Skeletal muscle tissue (tissue), 4 donors: ENCODE data around the gene KRT36. TPM values are rescaled to one million over a fixed set of nuclear protein-coding genes. Genes with fewer than 3 reads are reported as not detected.

Experiments used
- H3K27ac ChIP-seq: one replicate; pipeline ENCODE4 v1.7.0; 2013; ENCODE audit warnings: mild to moderate bottlenecking, low read depth, low read length, inconsistent platforms
- H3K27me3 ChIP-seq, 3 donors: one replicate each; pipeline ENCODE4 v1.7.0; 2013; ENCODE audit warnings: low read length in 3 of 3; ENCODE audit not compliant: control insufficient read depth in 3 of 3, insufficient read depth in 3 of 3
- H3K36me3 ChIP-seq, 3 donors: one replicate each; pipeline ENCODE4 v1.7.0; 2013; ENCODE audit warnings: low read length in 3 of 3; ENCODE audit not compliant: control insufficient read depth in 3 of 3, insufficient read depth in 3 of 3
- H3K4me1 ChIP-seq, 3 donors: one replicate each; pipeline ENCODE4 v1.7.0; 2013; ENCODE audit warnings: low read length in 3 of 3, mild to moderate bottlenecking in 3 of 3; ENCODE audit not compliant: control insufficient read depth in 3 of 3, insufficient read depth in 3 of 3
- H3K4me3 ChIP-seq, 3 donors: one replicate each; pipeline ENCODE4 v1.7.0; 2013; ENCODE audit warnings: low read length in 3 of 3
- H3K9ac ChIP-seq, 3 donors: one replicate each; pipeline ENCODE4 v1.7.0; 2013; ENCODE audit warnings: low read length in 3 of 3, mild to moderate bottlenecking in 3 of 3, moderate library complexity in 2 of 3, low read depth in 1 of 3
- H3K9me3 ChIP-seq, 3 donors: one replicate each; pipeline ENCODE4 v1.7.0; 2013; ENCODE audit warnings: low read length in 3 of 3; ENCODE audit not compliant: control insufficient read depth in 3 of 3
- total RNA-seq: library from RNA; depleted of rRNA; stranded (reverse); fragments of >200 nt; gene quantifications from one replicate; pipeline ENCODE4 v1.2.3, GENCODE V29; 2014
- donor health status: Osteomylitis.

KRT36 gene
- total RNA-seq, 1 donor from 2014 or later, result not detected

DNA sequence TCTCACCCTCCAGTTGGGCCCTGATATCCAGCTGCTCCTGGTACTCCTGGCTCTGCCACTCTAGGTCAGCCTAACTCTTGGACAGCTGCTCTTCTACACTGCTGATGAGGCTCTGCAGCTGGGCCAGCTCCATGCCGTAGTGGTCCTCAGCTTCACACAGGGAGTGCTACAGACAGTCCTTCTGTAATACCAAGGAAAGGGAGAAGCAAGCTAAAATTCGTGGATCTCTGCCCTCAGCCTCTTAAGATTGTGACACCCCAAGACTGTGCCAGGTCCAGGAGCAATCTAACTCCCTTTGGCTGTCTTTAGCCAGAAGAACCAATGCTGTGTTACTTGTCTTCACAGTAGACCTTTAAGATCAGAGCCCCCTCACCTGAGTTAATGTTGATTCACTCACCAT lies 41.2 kb downstream of the KRT36 start:
- Histone ChIP-seq H3K27me3 (peaks cover 0 to 16% (median 12%) of the 10 kb centered on the region in 3 donors), H3K9ac (no peak overlapping the region), H3K9me3 (no peaks in the 10 kb centered on the region), H3K4me3 (no peak overlapping the region), H3K36me3 (no peaks in the 10 kb centered on the region), H3K27ac (no peak overlapping the region), H3K4me1 (no peaks in the 10 kb centered on the region)

DNA sequence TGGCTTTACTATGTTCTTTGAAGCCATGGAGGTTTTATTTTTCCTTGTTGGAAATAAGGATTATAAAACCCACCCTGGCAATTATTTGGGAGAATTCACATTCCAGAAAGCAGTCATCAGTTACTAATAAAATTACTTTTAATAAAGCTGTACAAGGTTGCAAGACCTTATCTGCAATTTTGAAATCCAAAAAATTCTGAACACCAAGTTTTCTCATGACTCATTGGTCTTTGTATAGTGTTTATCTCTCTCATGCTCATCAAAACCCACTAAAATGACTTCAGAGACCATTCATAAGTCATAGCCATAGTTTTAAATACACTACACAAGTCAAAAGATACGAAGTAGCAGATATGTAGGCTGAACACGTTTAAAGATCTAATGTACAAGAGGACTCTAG lies 42.9 kb downstream of the KRT36 start:
- Histone ChIP-seq H3K4me1 (no peaks in the 10 kb centered on the region), H3K4me3 (no peak overlapping the region), H3K36me3 (no peaks in the 10 kb centered on the region), H3K27me3 (peaks cover 0 to 16% (median 10%) of the 10 kb centered on the region in 3 donors), H3K27ac (no peak overlapping the region), H3K9ac (no peak overlapping the region), H3K9me3 (no peaks in the 10 kb centered on the region)

DNA sequence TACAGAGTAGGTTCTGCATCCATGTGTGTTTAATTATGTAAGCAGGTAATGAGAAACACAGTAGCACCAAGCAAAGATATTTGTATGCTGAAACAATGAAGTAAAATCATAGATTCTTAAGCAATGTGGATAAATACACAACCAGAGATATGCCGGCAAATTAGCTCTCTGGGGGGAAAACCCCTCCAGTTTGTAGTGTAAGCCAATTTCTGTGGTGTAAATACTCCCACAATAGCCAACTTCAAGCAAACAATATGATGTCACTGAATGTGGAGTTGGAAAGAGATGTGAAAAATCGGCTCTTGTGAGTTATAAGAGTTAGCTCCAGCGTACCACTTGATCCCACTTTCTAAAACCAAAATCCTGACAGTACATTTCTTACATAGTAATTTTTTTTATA lies 45.1 kb downstream of the KRT36 start:
- Histone ChIP-seq H3K36me3 (no peaks in the 10 kb centered on the region), H3K4me1 (no peaks in the 10 kb centered on the region), H3K27me3 (peaks cover 3 to 24% (median 10%) of the 10 kb centered on the region in 3 donors), H3K4me3 (no peak overlapping the region), H3K9ac (no peak overlapping the region), H3K27ac (no peak overlapping the region), H3K9me3 (no peaks in the 10 kb centered on the region)

DNA sequence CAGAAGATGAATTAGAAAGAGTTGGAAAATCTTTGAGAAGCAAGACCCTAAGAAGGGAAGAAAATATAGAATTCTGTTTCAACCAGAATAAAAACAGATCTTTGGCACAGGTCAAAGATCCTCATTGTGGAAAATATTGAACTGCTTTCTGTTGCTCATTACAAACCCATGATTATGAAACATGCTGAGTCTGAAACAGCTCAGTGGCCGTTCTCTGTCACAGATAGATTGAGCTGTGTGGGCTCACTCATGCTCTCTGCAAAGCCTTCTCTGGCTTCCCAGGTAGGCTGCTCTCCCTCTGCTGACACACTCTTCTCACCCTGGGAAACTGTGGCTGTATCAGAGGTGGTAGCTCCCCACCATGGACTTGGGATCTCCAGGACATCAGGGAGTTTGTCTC lies 45.5 kb downstream of the KRT36 start:
- H3K4me3 ChIP-seq, result no peak overlapping the region
- H3K36me3 ChIP-seq, result no peaks in the 10 kb centered on the region
- peaks cover 3 to 24% (median 10%) of the 10 kb centered on the region in 3 donors for H3K27me3 ChIP-seq
- H3K9me3 ChIP-seq, result no peaks in the 10 kb centered on the region
- no peaks in the 10 kb centered on the region for H3K4me1 ChIP-seq
- H3K27ac ChIP-seq, result no peak overlapping the region
- H3K9ac ChIP-seq, result no peak overlapping the region

DNA sequence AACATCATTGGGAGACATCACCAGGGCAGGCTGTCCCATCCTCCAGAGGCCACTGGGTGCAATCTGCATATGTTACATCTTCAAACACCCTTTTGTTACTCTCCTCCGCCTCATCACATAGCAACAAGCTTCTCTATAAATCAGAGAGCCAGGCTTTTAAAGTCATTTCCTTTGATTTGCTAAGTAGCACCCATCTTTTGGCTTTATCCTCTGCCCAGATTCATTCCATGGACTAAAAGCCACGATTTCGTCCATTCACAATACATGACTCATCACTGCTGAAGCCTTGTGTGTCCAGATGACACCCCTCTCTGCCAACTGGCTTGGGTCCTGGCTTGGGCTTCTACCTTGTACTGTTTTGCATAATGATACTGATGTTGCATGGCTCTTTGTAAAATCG lies 47.0 kb downstream of the KRT36 start:
- Histone ChIP-seq H3K36me3 (no peaks in the 10 kb centered on the region), H3K27ac (no peak overlapping the region), H3K9me3 (no peaks in the 10 kb centered on the region), H3K4me3 (no peak overlapping the region), H3K4me1 (no peaks in the 10 kb centered on the region), H3K9ac (no peak overlapping the region), H3K27me3 (peaks cover 3 to 13% (median 5%) of the 10 kb centered on the region in 3 donors)

DNA sequence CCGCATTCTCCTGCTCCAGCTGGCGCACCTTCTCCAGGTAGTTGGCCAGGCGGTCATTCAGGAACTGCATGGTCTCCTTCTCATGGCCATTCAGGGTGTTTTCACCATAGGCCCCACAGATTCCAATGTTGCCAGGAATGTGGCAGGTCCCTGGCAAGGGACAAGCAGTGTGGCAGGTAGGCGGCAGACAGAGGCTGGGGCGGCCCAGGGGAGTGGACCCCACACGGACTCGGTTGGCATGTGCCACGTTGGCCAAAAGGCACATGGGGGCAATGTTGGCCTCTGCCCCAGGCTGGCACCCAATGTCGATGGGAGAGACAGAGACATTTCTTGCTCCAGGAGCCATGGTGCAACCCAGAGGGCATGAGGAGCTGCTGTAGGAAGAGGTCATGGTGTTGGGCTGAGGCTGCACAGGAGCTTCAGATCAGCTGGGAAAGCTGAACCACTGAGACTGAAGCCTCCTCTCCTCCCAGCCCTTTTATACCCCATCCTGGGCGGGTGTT lies 49.1 kb downstream of the KRT36 start, which contains the start of gene KRT38:
Gene KRT38 (minus strand): TSS at position 453 of the 503 bp plus-strand sequence. CDS start 62 bp downstream, at position 391.
- Histone ChIP-seq H3K27ac (no peak within 1 kb of the TSS), H3K9me3 (no peaks in the 10 kb centered on the region), H3K27me3 (peaks cover 3 to 11% (median 3%) of the 10 kb centered on the region in 3 donors), H3K4me3 (no peak within 1 kb of the TSS), H3K4me1 (no peaks in the 10 kb centered on the region), H3K36me3 (no peaks in the 10 kb centered on the region), H3K9ac (no peak within 1 kb of the TSS)

DNA sequence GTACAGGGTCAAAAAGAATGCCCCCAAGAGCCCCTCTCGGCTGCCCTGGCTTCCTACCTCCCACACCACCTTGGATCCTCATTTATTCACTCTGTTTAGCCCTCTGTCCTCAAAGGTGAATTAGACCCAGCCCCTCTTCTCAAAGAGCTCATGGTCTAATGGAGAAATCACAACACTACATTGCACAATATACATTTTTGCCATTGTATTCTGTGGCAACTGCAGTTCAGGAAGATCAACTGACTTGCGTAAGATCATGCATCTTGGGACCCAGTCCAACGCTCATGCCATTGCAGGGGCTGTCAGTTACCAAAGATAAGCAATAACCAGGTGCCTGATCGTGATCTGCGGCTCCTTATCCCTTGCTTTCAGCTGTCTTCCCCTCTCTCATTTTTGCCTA lies 50.3 kb downstream of the KRT36 start:
- no peak overlapping the region for H3K27ac ChIP-seq
- H3K4me1 ChIP-seq, result no peaks in the 10 kb centered on the region
- H3K27me3 ChIP-seq, result peaks cover 3 to 11% (median 3%) of the 10 kb centered on the region in 3 donors
- H3K9me3 ChIP-seq, result no peaks in the 10 kb centered on the region
- no peak overlapping the region for H3K4me3 ChIP-seq
- H3K9ac ChIP-seq, result no peak overlapping the region
- H3K36me3 ChIP-seq, result no peaks in the 10 kb centered on the region

DNA sequence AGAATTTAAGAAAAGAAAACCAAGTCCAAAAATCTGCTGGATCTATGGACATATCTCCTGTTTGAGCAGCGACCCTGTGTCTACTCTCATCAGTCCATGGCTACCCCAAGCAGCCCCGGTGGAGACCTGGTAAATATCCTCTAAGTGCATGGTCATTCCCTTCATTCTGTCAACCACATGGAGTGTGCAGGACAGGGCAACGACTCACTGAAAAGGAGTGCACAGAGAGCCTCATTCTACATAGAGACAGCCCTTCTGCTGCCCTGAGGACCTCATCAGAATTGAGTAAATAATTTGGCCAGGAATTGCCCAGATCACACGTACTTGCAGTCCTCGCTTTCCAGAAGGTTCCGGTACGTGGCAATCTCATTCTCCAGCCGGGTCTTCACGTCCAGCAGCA lies 51.9 kb downstream of the KRT36 start:
- Histone ChIP-seq H3K4me3 (no peak overlapping the region), H3K36me3 (no peaks in the 10 kb centered on the region), H3K27me3 (peaks cover 0 to 11% (median 3%) of the 10 kb centered on the region in 3 donors), H3K4me1 (no peaks in the 10 kb centered on the region), H3K9me3 (no peaks in the 10 kb centered on the region), H3K27ac (no peak overlapping the region), H3K9ac (no peak overlapping the region)

DNA sequence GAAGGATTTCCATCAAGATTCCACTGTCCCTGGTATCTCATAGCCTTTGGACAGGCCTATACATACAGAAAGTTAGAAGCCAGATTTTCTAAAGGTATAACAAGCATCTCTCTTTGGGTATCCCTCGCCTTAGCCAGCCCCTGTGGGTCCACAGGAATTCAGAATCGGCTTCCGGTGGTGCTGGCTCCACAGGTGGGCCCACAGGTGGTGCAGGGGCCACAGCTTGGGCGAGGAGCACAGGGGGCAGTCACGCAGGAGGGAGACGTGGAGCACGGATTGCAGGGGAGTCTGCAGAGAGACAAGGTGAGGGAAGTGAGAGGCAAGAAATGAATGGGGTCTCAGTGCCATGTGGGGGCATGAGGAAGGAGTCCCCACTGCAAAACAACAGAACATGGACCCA lies 52.5 kb downstream of the KRT36 start:
- peaks cover 0 to 11% (median 3%) of the 10 kb centered on the region in 3 donors for H3K27me3 ChIP-seq
- H3K9me3 ChIP-seq, result no peaks in the 10 kb centered on the region
- no peak overlapping the region for H3K4me3 ChIP-seq
- H3K27ac ChIP-seq, result no peak overlapping the region
- H3K9ac ChIP-seq, result no peak overlapping the region
- no peaks in the 10 kb centered on the region for H3K4me1 ChIP-seq
- H3K36me3 ChIP-seq, result no peaks in the 10 kb centered on the region
